A673 (cell line): ENCODE results near the gene OR6S1.

ENCODE experiments used
- CTCF ChIP-seq: fragments of 300-800, 200-600 bp; sonication (generic); conservative IDR thresholded peaks from 2 replicates; pipeline ENCODE4 v1.5.1; 2017; ENCODE audit warnings: low read depth, mild to moderate bottlenecking, antibody characterized with exemption, low read length, moderate library complexity, mixed read lengths
- EZH2 ChIP-seq: fragments of 200-600 bp; sonication (generic); IDR thresholded peaks from 2 replicates; pipeline ENCODE4 v1.6.1; 2017; ENCODE audit warnings: borderline replicate concordance, low read depth, mild to moderate bottlenecking, mixed read lengths, antibody characterized with exemption, low read length; ENCODE audit not compliant: poor library complexity, severe bottlenecking

GRCh38 chr14:20626274-20626673 is 15.2 kb downstream of the OR6S1 start:
- TF ChIP-seq CTCF (no peak), EZH2 (no peak)
